Right ventricle myocardium inferior (tissue), 1 donor: ENCODE data around the gene MTX1. TPM values are rescaled to one million over a fixed set of nuclear protein-coding genes. Genes with fewer than 3 reads are reported as not detected.
A peak's percentile ranks its signal among the peaks of the same experiment; 100 is the strongest.
"Not testable (repeated sequence)": the region's sequence is repeated elsewhere in the genome, so short reads cannot be mapped to it uniquely, and the experiment has no call there.

Experiments
- ATAC-seq: fragments of 200-7000 bp; cut with Tn5 transposase; one replicate; pipeline ENCODE4 v1.9.1; 2020; ENCODE audit warnings: mild to moderate bottlenecking, moderate library complexity
- DNase-seq: peaks from one replicate; pipeline ENCODE4 v3.0.0; 2021; ENCODE audit errors: missing footprints
- intact Hi-C: fragments of 100-400 bp; cut with DNase I; formaldehyde crosslinking; loops from one replicate; pipeline ENCODE4 v1.11.0; 2022
- total RNA-seq: library from RNA; stranded (reverse); fragmentation: NEBNext Ultra II Directional; extraction: Animal tissue kit (Norgen Biotek cat#: 25700); gene quantifications from one replicate; pipeline ENCODE4 v1.2.1, GENCODE V29; 2021
- donor health status: DM: no; HTN: yes; CAD: no; lungs with severe emphysema.

The MTX1 gene
- total RNA-seq, 1 donor from 2014 or later = 16.5 TPM

DNA sequence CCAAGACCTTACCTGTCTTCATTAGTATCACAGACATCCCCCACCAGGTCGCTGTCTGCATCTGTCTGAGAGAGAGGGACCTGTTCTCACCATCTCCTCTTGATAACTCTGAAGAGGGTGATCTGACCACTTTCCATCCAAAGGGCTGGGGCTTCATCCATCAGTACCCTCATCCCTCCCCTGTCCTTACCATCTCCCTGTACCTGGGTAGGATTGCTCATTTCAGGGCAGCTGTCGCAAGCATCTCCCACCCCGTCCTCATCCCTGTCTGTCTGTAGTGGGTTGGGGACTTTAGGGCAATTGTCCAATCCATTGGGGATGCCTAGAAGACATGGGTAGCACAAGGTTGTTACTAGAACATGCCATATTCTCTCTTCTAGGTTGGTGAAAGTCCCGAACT lies 8.7 kb upstream of the MTX1 start:
- no peak for DNase-seq
- no peak for ATAC-seq
- intact Hi-C loops = no loop called here

DNA sequence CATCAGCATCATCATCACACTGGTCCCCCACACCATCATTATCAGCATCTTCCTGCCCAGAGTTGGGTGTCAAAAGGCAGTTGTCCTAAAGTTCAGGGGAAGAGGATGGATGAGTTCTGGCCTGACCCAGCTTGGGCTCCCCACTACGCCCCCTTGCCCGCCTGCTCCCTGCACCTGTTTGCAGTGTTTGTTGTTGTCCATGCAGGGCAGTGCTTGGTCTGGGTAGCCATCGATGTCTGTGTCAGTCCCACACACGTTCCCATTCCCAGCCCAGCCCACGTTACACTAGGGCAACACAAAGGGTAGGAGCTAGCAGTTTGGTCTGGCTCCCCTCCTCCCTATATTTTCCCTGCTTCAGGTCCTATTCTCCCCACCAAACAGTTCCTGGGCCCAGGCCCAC lies 7.6 kb upstream of the MTX1 start:
- intact Hi-C loops = no loop called here

DNA sequence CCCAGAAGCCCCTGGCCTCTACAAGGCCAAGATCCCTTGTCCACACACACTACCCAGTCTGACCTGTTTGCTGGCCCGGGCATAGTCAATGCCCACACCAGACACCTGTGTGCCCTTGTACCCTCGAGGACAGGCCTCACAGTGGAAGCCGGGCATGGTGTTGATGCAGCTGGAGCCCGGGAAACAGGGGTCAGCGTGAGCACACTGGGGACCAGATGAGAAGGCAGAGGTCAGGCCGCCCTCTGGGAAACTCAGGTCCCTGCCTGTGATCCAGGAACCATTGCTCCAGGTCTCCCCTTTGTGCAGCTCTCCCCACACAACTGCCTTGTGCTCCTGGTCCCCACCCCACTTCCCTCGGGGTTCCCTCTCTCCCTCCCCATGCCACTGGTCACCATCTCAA lies 6.3 kb upstream of the MTX1 start:
- DNase-seq = no peak
- ATAC-seq = no peak
- intact Hi-C loops = no loop called here

More for the DNA sequence above, 7.6 kb upstream of the MTX1 start:
- ATAC-seq = no peak
- no peak for DNase-seq

DNA sequence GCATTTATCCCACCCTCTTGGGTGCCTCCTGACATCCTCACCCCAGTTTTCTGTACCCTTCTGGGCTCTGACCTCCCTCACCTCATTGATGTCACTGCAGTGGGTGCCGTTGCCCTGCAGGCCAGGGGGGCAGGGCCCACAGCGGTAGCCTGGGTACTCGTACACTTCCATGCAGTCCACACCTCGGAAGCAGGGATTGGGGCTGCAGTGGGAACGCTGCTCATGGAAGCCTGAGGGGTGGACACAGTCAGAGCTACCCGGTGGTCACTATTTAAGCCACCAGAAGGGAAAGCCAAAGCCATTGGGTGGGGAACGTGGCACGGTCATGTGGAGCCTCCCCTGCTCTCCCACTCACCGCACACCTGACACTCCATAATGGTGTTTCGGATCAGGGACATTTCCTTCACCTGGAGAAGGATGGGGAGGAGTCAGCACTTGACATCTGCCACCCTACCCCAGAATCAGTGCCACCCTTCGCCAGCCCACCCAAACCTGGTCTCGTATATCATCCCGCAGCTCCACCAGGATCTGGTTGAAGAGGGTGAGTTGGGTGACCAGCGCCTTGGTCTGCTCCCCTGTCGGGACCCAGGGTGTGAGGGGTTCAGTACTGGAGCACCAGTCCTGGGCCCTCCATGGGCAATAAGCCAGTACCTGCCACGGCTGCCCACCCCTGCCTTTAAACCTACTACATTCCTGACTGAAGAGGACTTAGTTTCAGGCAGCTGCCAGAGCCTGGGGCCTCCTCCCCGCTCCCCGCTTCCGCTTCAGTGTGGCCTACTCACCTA lies 5.6 kb upstream of the MTX1 start:
- no peak for ATAC-seq
- no peak for DNase-seq
- intact Hi-C loops = no loop called here

DNA sequence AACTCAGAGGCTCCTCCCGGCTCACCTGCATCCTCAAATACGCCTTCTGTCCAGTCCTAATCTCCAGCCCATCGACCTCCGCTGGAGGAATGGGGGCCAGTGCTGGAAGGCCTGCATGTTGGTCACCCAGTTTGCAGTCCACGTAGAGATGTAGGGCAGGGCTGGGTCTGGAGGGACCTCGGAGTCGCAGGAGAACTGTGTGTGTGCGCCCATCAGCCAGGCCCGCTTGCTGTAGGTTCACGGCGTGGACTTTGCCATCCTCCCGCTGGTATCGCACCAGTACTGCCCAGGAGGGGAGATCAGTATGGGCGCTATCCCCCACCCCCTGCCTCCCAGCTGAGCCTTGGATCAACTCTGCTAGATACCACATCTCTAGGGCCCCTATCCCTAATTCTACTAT lies 3.5 kb upstream of the MTX1 start:
- intact Hi-C loops = loop anchor here (5.0 kb wide), 2 partner anchors 37 to 387 kb away; a partner anchor contains a TSS
- DNase-seq = no peak
- no peak for ATAC-seq

DNA sequence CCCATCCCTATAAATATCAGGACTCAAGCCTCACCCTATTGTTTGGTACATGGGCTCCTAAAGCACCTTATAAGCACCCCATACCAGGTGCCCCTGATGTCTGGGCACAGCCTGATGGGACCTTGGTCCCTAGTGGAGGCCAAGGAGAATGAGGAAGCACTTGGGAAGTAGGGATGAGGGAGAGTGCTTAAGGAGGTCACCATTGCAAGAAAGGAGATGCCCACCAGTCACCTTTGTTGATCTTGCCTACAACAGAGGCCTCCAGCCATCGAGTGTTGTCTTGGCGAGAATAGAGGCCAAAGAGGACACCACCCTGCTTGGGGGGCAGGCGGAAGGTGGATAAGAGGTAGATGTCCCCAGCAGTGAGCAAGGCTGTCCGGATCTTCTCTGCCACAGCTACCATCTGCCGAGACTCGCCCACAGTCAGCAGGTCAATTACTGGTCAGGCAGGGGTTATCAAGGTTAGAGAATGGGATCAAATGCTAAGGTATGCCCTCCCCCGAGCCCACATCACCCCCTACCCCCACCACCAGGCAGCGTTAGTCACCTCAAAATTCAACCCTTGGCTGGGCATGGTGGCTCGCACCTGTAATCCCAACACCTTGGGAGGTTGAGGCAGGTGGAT lies 2.4 kb upstream of the MTX1 start:
- intact Hi-C loops = loop anchor here (5.0 kb wide), 2 partner anchors 36 to 386 kb away; a partner anchor contains a TSS

DNA sequence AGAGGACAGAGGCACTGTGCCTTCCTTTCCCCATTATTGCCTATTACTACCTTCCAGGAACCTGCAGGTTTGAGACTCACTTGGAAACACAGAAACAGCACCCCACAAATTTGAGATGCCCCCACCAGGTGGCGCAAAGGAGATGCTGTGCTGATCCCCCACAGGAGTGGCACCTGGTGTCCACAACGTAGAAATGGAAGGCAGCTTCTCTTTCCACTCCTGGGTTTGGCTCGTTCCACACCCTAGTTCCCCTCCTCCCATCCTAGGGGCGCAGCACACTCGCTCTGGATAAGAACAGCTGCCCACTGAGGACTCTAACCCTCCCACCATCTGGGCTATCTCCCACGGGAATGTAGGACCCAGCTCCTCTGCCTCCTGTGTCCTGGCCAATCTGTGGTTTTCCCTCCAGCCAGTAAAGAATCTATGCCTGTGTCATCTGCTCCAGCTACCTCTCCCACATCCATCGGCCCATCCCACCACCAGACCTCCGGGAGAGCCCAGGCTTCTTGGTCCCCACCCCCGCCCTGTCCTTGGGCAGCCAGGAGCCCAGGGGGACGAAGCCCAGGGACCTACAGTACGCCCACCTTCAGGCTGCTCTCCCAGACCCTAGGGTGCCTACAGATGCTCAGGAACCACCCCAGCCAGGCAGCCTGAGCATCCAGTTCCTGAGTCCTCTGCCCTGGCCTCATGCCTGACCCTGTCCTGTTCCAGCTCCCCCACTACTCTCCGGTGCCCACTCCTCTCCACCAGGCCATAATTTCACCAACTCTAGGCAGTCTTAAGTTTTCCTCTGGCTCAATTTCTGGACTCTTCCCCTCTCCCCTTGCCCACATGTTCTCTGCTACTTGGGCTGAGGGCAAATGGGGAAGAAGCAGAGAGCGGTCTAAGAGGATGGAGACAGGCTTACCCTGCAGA lies 1.3 kb upstream of the MTX1 start:
- peak; percentile 91 for DNase-seq
- ATAC-seq = peak; percentile 16
- intact Hi-C loops = loop anchor here (1.0 to 5.0 kb wide), 3 partner anchors 19 to 385 kb away; a partner anchor contains a TSS

More for the DNA sequence above, 2.4 kb upstream of the MTX1 start:
- ATAC-seq = no peak
- no peak for DNase-seq

DNA sequence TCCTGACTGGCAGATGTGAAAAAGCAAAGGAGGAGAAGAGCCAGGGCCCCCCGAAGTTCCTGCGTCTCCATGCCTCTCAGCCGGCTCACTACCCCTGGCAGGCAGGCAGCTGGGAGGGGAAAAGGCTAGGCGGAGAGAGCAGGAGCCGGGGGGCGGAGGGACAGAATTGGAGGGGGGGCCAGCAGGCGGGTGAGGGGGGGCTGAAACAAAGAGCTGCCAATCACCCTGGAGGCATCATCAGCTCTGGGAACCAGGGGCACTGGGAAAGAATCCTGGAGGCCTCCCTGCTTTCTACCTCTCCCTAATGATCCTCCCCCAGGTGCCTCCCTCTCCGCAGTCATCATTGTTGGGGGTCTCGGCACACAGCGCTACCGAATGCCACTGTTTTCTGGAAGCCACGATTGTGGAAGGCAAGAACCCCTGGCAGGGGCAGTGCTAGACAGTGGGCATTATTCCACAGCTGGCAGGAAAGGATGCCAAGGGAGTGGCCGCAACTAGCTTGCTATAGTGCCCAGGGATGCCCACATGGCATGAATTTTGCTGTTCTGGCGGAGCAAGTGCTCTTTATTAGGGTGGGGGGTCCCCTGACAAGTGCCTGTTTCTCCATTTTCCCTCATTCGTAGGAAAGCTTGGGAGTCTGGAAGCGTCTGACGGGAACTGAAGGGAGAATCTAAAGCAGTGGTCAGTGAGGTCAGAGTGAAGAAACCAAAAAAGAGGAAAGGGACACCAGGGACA lies 522 bp upstream of the MTX1 start, which contains the start of gene THBS3:
Gene THBS3, minus strand, starts transcription at position 92 of the 735 bp plus-strand sequence. Its CDS starts 21 bp downstream, at position 71.
- peak; percentile 83 for DNase-seq
- intact Hi-C loops = loop anchor here (1.0 to 5.0 kb wide), 4 partner anchors 18 to 384 kb away; a partner anchor contains a TSS
- peak; percentile 18 for ATAC-seq

DNA sequence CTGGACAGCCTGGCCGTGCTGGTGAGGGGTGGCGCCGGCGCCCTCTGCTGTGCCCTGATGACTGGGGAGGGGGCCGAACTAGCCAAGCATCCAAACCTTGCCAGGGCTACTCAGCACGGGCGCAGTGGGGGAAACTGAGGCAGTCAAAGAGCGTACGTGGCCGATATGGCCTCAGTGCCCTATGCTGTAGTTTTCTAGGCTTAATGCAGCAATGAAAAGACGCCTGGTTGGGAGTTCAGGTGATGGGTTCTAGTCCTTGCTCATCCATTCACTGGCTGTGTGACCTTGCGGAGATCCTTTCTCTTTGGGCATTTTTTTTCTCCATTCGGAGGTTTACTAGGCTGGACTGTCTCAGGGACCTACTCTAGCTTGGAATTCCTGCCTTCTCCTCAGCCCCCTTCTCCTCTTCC lies 822 bp downstream of the MTX1 start:
- ATAC-seq (no peak), DNase-seq (no peak)
- intact Hi-C loops = loop anchor here (5.0 kb wide), 2 partner anchors 33 to 383 kb away; a partner anchor contains a TSS

DNA sequence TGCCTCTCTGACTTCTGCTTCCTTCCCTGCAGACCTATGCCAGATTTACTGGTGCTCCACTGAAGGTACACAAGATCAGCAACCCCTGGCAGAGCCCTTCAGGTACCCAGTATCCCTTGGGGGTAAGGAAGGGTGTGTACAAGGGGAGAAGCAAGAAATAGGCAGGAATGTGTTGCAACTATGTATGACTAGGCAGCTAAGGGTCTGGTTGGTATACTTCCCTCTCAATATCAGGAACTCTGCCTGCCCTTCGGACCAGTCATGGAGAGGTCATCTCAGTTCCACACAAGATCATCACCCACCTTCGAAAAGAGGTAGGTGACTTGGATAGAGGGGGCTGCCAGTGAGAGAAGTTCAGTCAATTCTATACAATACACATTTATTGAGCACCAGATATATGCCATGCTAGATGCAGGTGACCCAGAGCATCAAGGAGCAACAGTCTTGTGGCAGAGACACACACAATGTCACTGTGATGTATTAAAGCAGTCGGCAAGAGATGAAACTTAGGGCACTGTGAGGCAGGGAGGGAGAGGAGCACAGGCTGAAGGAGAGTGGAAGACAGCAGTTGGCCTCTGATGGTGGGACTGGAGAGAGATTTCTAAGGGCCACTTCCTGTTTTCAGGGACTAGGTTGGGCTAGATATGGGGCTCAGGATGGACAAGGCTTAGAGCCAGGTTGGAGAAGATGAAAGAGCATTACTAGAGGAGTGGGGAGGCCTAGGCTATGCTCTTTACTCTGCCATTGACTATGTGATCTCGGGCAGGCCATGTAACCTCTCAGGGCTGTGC lies 2.0 kb downstream of the MTX1 start:
- DNase-seq = peak; percentile 15
- intact Hi-C loops = no loop called here
- no peak for ATAC-seq

DNA sequence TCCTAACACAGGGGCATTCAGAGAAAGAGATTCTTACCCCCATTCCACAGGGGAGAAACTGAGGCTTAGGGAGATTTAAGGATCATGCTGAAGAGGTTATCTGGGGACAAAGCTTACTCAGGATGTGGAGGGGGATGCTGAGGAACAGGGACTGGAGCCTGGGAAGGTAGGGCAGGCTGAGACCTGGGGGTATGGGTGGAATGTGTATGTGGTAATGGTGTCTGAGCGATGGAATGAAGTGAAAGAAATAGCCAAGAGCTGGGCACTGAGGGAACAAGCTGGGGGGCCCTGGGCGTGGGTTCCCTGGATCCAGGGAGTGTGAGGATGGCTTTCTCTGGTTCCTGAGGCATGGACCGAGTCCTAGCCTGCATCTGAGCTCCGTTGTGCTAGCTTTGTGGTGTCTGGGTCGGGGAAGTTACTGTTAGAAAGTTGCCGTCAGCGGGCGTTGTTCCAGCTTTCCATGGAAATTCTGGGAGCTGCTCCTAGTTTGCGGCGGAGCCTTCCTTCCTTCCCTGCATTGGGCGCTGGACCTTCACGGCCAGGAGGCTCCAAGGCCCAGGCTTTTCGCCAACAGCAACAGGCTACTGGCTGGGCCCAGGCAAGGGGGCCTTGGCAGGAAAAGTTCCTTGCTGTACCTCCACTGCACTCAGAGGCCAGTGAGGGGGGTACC lies 3.0 kb downstream of the MTX1 start:
- ATAC-seq, intact Hi-C loops: not testable (repeated sequence)

DNA sequence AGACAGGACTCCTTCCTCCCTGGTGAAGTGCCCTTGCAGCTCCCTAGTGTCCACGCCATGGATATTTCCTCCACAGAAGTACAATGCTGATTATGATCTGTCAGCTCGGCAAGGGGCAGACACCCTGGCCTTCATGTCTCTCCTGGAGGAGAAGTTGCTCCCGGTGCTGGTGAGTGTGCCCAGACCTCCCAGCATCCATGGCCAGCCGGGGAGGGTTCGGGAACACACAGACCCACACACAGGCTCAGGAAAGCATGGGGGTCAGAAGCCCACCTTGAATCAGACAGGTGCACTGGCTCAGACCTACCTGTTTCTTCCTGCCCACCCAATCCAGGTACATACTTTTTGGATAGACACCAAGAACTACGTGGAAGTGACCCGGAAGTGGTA lies 3.6 kb downstream of the MTX1 start:
- intact Hi-C loops, ATAC-seq: not testable (repeated sequence)

More for the DNA sequence above, 3.0 kb downstream of the MTX1 start:
- DNase-seq = not testable (repeated sequence)

DNA sequence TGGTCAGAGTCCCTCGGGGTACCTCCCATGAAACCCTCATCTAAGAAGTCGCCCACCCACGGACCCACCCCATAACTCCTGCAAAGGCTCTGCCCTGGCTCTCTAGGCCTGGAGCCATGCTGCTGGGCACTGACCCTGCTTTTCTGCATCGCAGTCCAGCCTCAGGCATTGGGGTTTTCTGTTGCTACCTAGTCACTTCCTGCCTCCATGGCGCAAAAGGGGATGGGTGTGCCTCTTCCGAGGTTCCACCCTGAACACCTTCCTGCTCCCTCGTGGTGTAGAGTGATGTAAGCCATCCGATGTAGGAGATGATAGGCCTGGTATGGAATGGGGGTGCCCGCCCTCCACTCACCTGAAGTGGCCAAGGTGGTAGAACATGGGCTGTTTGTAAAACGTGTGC lies 6.2 kb downstream of the MTX1 start:
- intact Hi-C loops, ATAC-seq, DNase-seq: not testable (repeated sequence)

More for the DNA sequence above, 3.6 kb downstream of the MTX1 start:
- DNase-seq = not testable (repeated sequence)

DNA sequence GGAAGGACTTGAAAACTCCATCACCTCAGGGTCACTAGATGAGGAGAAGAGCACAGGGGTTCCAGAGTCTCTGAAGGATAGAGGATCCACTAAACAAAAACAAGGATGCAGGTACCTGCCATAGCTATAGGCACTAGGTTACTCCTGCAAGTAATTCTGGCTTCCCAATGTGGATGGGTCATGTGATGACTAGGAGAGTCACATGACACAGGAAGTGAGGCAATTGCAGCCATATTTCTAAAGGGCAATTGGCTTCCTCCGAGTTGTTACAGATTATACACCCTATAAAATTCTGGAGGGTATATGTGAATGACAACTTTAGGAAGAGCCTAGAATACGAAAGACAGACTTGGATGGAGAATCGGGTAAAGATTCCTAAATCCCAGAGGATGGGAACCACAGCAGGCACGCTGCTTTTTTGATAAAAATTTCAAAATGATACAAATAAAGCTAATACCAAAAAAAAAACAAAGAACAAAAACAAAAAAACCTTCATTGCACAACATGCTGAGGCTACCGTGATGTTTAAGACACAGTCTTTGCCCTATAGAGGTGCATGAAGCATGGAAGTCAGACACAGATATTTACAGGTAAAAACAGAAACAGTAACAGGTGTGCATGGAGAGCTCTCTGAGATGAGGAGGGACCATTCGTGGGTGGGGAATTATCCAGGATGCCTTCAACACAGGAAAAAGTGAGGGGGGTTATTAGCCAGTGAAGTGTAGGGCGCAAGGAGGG lies 10.5 kb downstream of the MTX1 start:
- no peak for DNase-seq
- intact Hi-C loops = no loop called here
- ATAC-seq = peak; percentile 49

DNA sequence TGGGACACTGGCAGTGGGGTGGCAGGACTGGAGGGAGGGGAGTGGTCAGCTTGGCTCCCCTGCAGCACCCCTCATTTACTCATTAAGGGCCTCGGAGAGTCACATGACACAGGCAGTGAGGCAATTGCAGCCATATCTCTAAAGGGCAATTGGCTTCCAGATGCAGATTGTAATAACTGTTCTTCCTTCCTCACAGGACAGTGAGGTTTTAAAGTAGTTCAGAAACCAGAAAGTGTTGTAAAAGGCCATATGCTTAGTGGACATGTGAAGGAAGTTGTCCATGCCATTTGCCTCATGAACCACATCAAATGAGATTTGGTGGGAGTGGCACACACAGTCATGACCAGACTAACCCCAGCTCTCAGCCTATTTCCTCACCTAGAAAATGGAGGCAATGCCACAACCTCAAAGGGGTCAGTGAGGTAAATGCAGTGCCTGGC lies 11.1 kb downstream of the MTX1 start:
- no peak for DNase-seq
- intact Hi-C loops = no loop called here
- peak; percentile 17 for ATAC-seq
